Activated CD4-positive, CD25-positive, alpha-beta regulatory T cell (primary cell): ENCODE data around the gene PAX5.
"Not testable (repeated sequence)": the region's sequence is repeated elsewhere in the genome, so short reads cannot be mapped to it uniquely, and the experiment has no call there.

Source experiments
- DNase-seq, 4 experiments: peaks; one replicate each; lab custom pipeline; 2025; lab: John Stamatoyannopoulos, UW

Gene PAX5

GRCh38 chr9:36878986-36879982 is 154.8 kb downstream of the PAX5 start:
- DNase-seq, result no peak

GRCh38 chr9:36877239-36877638 is 156.8 kb downstream of the PAX5 start:
- no peak for DNase-seq

GRCh38 chr9:36876056-36876455 is 158.0 kb downstream of the PAX5 start:
- DNase-seq, result no peak

GRCh38 chr9:36874921-36875320 is 159.1 kb downstream of the PAX5 start:
- DNase-seq, result no peak

GRCh38 chr9:36874261-36874660 is 159.8 kb downstream of the PAX5 start:
- no peak for DNase-seq

GRCh38 chr9:36873247-36873875 is 160.7 kb downstream of the PAX5 start:
- DNase-seq, result peak; percentile 41 to 63 (median 48)

GRCh38 chr9:36872641-36873040 is 161.4 kb downstream of the PAX5 start:
- DNase-seq, result no peak

- no peak for DNase-seq
Measured at GRCh38 chr9:36871606-36872005, 162.5 kb downstream of the PAX5 start.

GRCh38 chr9:36870960-36871359 is 163.1 kb downstream of the PAX5 start:
- no peak for DNase-seq

GRCh38 chr9:36869605-36870004 is 164.5 kb downstream of the PAX5 start:
- not testable (repeated sequence) for DNase-seq

- DNase-seq, result no peak
Measured at GRCh38 chr9:36868586-36869282, 165.3 kb downstream of the PAX5 start.

GRCh38 chr9:36867672-36868471 is 166.2 kb downstream of the PAX5 start:
- no peak for DNase-seq

- DNase-seq, result no peak
Measured at GRCh38 chr9:36867241-36867640, 166.8 kb downstream of the PAX5 start.

- no peak for DNase-seq
Measured at GRCh38 chr9:36866840-36867239, 167.2 kb downstream of the PAX5 start.

- DNase-seq, result no peak
Measured at GRCh38 chr9:36865731-36866635, 168.1 kb downstream of the PAX5 start.

- no peak for DNase-seq
Measured at GRCh38 chr9:36864491-36865410, 169.3 kb downstream of the PAX5 start.

- DNase-seq, result no peak
Measured at GRCh38 chr9:36862206-36863145, 171.6 kb downstream of the PAX5 start.

GRCh38 chr9:36861528-36862205 is 172.4 kb downstream of the PAX5 start:
- no peak for DNase-seq
